ENCODE results near the gene ATRIP.

DNA sequence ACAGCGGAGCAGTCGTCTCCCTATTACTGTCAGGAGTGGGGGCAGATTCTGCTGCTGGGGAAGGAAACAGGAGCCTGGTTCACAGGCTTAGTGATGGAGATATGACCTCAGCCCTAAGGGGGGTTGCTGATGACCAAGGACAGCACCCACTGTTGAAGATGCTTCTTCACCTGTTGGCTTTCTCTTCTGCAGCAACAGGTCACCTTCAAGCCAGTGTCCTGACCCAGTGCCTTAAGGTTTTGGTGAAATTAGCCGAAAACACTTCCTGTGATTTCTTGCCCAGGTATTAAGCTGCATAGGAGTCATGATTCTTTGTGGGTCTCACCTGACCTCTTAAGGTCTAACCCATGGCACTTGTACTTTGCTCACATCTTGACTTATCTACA is 14.0 kb downstream of the ATRIP start:
- TF ChIP-seq, protein P1, sequence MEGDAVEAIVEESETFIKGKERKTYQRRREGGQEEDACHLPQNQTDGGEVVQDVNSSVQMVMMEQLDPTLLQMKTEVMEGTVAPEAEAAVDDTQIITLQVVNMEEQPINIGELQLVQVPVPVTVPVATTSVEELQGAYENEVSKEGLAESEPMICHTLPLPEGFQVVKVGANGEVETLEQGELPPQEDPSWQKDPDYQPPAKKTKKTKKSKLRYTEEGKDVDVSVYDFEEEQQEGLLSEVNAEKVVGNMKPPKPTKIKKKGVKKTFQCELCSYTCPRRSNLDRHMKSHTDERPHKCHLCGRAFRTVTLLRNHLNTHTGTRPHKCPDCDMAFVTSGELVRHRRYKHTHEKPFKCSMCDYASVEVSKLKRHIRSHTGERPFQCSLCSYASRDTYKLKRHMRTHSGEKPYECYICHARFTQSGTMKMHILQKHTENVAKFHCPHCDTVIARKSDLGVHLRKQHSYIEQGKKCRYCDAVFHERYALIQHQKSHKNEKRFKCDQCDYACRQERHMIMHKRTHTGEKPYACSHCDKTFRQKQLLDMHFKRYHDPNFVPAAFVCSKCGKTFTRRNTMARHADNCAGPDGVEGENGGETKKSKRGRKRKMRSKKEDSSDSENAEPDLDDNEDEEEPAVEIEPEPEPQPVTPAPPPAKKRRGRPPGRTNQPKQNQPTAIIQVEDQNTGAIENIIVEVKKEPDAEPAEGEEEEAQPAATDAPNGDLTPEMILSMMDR (IDR thresholded peaks at IDR 0.05): no peak
- no peak for TF ChIP-seq POLR2AphosphoS5 (IDR thresholded peaks at IDR 0.05)

All from prostate gland (tissue), 2 donors.